ENCODE data around the gene MYEF2.

The MYEF2 gene

GRCh38 chr15:48177766-48178647 lies at the start of gene MYEF2:
TSS of gene MYEF2 (minus strand) at chr15:48178295. CDS start at chr15:48178237, 58 bp downstream.
- DNase-seq (ENCODE audit: low read depth): peak; percentile 76

GRCh38 chr15:48225771-48226170 lies 47.7 kb upstream of the MYEF2 start:
- no peak for DNase-seq (ENCODE audit: low read depth)

DNA sequence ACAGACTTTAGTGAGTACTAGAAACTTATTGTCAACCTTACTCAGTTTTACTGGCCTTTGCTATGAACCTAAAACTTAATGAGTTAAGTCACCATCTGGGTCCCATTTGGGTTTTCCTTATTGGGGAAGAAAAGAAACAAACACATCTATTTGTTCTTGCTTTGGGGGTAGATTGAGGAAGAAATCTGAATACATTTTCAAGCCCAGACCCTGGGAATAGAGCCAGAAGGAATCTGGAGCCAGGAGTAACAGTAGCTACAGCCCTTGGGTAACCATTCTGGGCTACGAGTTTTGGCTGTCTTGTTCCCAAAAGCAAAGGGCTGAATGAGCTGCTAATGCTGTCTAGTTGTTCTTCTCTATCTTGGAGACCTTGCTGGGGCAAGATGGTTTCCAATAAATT lies 44.5 kb upstream of the MYEF2 start:
- DNase-seq (ENCODE audit: low read depth): no peak

- DNase-seq (ENCODE audit: low read depth): no peak
These were observed 43.8 kb upstream of the MYEF2 start for GRCh38 chr15:48221885-48222284.

GRCh38 chr15:48221261-48221660 lies 43.2 kb upstream of the MYEF2 start:
- DNase-seq (ENCODE audit: low read depth): no peak

DNA sequence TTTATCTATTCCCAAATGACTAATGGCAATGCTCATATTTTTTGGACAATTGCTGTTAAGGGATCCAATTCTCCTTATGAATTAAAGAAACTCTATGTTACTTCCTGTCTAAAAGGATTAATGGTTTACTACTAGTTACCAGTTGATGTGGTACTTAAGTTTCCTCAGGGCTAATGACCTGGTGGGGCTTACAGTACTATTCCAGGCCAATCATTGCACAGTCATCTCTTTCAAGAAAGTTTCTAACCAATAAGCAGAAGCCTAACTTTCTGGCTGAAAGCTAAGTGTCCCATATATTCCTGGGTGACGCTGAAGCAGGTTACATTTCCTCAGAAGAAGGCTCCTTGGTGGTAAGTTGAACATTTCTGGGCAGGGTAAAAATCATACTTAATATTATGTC lies 27.9 kb upstream of the MYEF2 start, which contains the start of gene SLC12A1:
TSS of gene SLC12A1 (plus strand) at position 322 of the 400 bp plus-strand sequence. CDS start 1,418 bp downstream, outside the sequence.
- no peak for DNase-seq (ENCODE audit: low read depth)

DNA sequence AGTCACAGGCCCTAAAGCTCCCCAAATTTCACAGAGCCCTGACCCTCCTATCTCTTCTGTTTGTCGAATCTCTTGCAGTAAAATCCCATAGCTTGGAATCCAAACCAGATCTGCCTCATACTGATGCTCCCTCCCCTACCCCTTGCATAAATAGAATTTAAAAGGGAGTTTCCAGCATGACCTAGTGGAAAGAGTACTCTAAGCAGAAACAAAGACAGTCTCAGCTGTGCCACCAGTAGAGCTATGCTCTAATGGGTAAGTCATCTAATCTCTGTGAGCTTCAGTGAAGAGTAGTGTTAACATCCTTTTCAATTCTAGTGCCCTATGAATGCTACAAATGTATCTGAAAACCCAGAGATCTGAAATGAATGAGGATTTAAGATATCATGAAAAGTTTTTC lies 24.0 kb upstream of the MYEF2 start:
- no peak for DNase-seq (ENCODE audit: low read depth)

DNA sequence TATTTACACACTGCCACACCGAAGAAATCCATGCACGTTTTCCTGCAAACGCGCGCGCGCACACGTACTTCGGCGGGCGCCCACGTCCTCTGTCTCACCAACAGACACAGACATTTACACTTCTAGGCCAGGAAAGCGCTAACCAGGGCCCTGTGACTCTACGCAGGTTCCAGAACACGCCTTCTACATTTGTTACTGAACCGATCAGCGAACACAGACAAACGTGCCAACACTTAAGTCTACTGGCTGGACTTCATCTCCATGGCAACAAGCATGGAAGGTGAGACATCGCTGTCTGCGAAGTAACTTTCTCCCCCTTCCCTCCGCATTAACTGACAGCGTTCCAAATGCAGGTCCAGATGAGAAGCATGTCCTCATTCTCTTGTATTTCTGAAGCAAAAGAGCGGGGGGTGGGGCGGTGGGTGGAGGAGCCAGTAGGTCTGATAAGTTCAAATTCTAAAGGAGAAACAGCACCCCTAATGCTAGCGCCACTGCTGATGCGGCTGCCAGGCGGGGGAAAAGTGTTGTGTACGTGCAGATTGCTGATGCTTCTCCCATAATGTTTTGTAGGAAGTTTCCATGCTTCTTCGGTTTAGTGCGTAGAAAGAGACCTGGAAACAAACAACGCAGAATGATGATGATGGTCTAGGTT lies 13.6 kb upstream of the MYEF2 start, which contains the start of gene CTXN2:
TSS of gene CTXN2 (plus strand) at position 92 of the 652 bp plus-strand sequence. CDS start 9,636 bp downstream, outside the sequence.
- DNase-seq (ENCODE audit: low read depth): no peak

DNA sequence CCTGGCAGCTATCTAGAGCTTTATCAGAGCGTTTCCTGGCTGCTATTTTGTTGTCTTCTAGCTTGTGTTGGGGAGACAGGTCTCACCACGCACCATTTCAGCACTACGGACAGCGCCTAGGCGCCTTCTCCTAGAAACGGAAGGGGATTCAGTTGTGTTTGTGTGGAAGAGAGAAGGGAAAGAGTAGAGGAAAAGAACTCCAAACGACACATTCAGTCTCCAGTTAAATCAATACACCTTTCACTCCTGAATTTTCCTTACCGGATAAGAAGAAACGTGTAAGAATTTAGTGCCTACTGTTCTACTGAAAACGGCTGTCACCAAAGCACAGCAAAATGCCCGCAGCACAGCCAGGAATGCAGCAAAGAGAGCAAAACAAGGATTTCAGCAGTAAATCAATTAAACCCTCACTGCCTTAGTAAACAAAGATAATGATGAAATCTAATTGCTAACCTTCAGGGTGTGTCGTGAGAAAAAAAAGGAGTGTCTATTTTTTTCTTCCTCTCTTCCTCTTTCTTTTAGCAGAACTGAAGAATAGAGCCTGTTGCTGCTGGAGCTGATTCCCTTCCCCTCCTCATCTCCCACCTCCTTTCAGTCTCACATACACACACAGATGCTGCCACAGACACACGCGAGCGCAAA lies 13.0 kb upstream of the MYEF2 start:
- peak; percentile 61 for DNase-seq (ENCODE audit: low read depth)

DNA sequence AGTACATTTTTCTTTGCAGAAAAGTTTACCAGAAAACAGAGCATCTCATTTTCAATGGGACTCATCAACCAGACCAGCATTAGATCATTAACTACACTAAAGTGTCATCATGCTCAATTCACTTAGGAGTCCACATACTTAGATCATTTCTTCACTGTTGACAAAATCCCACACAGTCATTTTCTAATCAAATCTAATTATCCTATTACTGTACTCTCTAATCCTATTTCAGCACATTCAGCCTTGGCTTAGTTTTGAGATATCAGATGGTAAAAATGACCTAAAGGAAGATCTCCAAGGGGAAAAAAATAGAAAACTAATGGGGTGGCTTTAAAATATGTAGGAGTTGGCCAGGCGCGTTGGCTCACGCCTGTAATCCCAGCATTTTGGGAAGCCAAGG lies 8.2 kb upstream of the MYEF2 start:
- no peak for DNase-seq (ENCODE audit: low read depth)

DNA sequence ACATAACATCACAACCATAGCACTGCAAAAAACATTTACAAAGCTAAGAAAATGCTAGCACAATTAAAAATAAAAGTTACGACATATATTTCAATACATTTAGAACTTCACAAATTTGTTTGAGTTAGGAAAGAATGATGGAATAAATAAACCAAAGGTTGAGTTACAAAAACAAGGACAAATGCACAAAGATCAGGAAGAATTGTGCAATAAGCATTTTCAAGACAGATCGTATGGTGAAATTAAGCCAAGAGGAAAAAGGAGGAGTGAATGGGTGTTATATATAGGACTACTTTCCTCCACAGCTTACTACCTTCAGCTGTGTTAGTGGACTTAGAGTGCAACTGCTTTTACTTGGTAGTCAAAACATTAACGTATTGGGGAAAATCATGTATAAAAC lies 7.4 kb upstream of the MYEF2 start:
- no peak for DNase-seq (ENCODE audit: low read depth)

DNA sequence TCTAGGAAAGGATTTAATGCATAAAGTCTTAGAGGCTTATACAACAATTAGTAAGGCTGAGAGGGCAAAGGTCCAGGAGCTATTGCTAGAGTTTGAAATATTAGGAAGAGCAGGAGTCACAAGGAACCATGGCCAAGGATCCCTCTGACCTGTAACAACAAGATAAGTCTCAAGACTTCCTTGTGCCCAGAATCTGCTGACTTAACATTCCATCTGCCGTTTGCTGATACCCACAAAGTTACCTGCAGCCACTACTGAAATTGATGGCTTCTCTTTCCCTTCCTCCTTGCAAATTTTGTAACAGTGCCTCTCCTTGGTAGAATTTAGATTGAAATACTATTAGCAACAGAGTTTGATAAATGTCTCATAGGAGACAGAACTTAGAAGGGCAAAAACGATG lies 4.7 kb upstream of the MYEF2 start:
- no peak for DNase-seq (ENCODE audit: low read depth)

DNA sequence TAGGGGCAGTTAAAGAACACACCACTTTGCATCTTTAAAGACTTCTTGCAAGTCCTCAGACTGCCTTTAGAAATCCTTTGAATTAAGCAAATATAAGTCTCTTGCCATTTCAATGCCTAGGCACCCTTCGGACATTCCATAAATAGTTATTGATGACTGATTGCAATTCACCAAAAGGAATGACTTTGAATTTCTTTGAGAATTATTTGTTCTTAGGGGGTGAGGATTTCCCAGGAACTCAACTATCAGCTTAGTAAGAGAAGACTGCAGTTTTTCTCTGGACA lies 495 bp upstream of the MYEF2 start:
- peak; percentile 7 for DNase-seq (ENCODE audit: low read depth)

DNA sequence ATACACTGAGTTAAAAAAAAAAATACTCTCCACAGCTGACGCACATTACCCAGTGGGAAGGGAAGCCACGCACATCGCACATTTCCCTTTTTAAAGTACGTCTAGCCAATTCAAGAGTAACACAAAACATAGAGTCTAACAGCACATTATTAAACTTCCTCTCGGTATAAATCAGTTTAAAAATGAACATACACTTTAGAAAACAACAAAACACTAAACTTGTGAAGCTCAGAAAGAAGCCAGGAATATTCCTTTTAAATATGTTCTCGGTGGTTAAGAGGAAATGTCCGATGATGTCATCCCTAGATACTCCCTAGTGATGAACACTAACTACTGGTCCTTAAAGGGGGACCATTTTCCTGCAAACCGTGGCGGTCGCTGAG lies 721 bp downstream of the MYEF2 start:
- DNase-seq (ENCODE audit: low read depth): peak; percentile 68

DNA sequence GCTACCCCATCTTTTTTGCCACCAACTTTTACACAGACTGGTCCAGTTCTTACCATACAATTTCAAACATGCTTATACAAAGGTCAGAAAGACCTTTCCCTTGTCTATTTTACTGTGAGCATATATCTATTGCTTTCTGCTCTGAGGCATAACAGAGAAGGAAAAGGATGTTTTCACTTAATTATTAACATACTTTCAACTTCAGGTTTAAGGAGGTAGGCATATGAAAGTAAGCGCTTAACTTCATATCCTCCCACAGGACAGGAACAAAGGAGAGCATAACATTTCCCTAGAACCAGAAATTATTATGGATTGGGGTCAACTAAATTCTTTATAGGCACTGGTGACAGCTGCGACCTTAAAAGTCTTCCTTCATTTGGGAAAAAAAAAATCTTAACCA lies 1.1 kb downstream of the MYEF2 start:
- DNase-seq (ENCODE audit: low read depth): no peak

GRCh38 chr15:48176112-48176511 lies 2.0 kb downstream of the MYEF2 start:
- DNase-seq (ENCODE audit: low read depth): peak; percentile 52

GRCh38 chr15:48175126-48175525 lies 3.0 kb downstream of the MYEF2 start:
- no peak for DNase-seq (ENCODE audit: low read depth)

GRCh38 chr15:48170981-48171380 lies 7.1 kb downstream of the MYEF2 start:
- no peak for DNase-seq (ENCODE audit: low read depth)

- no peak for DNase-seq (ENCODE audit: low read depth)
These were observed 9.5 kb downstream of the MYEF2 start for GRCh38 chr15:48168616-48169015.

DNA sequence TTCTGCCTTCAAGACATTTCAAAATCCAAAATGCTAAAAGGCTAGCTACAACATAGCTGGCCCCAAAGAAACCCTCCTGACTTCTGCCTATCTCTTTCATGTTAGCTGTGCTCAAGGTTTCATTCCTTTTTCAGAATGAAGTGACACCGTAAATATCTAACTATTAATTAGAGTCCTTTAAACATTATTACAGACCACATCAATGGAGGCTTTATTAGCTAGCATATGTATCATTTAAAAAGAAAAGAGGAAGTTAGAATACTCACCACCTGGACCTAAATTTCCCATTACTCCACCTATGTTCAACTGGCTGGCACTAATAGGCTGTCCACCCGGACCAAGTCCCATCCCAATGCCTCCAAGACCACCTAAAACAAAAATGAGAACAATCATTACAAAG lies 24.6 kb downstream of the MYEF2 start:
- no peak for DNase-seq (ENCODE audit: low read depth)

DNA sequence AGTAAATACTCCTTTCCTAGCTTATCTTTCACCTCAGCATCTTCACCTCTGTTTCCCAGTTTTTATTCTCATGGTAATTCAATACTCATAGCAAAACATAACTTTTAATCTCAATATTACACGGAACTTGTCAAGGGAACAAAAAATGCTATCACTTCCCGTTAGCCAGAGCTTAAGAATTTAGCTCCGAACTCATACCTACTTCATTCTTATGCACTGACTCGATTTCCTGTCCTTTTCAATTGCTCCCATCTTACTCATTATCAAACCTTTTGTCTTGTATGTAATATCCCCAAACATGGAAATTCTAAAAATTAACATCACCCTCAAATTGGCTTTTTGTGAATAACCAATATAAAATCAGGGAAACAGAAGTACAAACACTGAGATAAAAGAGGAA lies 28.2 kb downstream of the MYEF2 start:
- DNase-seq (ENCODE audit: low read depth): peak; percentile 91

GRCh38 chr15:48147358-48147757 lies 30.7 kb downstream of the MYEF2 start:
- DNase-seq (ENCODE audit: low read depth): peak; percentile 14

DNA sequence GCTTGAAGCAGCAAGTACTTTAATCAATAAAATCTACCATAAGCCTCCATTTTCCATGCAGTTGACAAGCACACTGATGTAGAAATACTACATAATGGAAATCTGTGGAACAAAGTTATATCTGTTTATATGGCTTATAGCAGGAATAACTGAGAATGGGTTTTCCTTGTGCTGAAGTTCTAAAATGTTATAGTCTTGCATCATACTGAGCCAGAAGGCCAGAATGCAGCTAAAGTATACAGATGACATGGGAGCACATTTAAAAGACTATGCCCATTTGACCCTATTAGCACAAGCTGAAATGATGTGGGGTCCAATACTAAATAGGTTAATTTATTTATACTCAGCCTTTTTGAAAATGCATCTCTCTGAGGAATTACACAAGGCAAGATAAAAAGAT lies 32.2 kb downstream of the MYEF2 start:
- no peak for DNase-seq (ENCODE audit: low read depth)
